Aorta (tissue), 5 donors: ENCODE measurements around the gene SMPD3. TPM values are rescaled to one million over a fixed set of nuclear protein-coding genes. Genes with fewer than 3 reads are reported as not detected.

Source experiments
- ATAC-seq: fragments of 200-7000 bp; cut with Tn5 transposase; one replicate; pipeline ENCODE4 v1.9.1; 2022; ENCODE audit warnings: moderate library complexity; ENCODE audit not compliant: low FRiP score
- DNase-seq, 2 donors: peaks; one replicate each; pipeline ENCODE4 v3.0.0-alpha.2; 2020
- H3K27ac ChIP-seq, 2 donors: one replicate each; pipeline ENCODE4 v1.5.1; 2013; ENCODE audit warnings: low read length in 2 of 2, mild to moderate bottlenecking in 2 of 2, moderate library complexity in 2 of 2, control low read depth in 1 of 2, inconsistent platforms in 1 of 2, low read depth in 1 of 2
- H3K27me3 ChIP-seq, 2 donors: one replicate each; pipeline ENCODE4 v1.6.1; 2013; ENCODE audit warnings: control low read depth in 1 of 2, low read length in 1 of 2, mild to moderate bottlenecking in 1 of 2, moderate library complexity in 1 of 2; ENCODE audit not compliant: insufficient read depth in 2 of 2, control insufficient read depth in 1 of 2
- H3K36me3 ChIP-seq, 2 donors: one replicate each; pipeline ENCODE4 v1.6.1; 2013; ENCODE audit warnings: control low read depth in 1 of 2, low read length in 1 of 2, mild to moderate bottlenecking in 1 of 2; ENCODE audit not compliant: insufficient read depth in 2 of 2, control insufficient read depth in 1 of 2
- H3K4me1 ChIP-seq, 2 donors: one replicate each; pipeline ENCODE4 v1.6.1; 2013; ENCODE audit warnings: low read length in 2 of 2, control low read depth in 1 of 2, mild to moderate bottlenecking in 1 of 2, moderate library complexity in 1 of 2; ENCODE audit not compliant: insufficient read depth in 2 of 2, control insufficient read depth in 1 of 2
- H3K4me3 ChIP-seq, 2 donors: one replicate each; pipeline ENCODE4 v1.5.1; 2013; ENCODE audit warnings: low read length in 2 of 2, control low read depth in 1 of 2, mild to moderate bottlenecking in 1 of 2
- H3K9me3 ChIP-seq: one replicate; pipeline ENCODE4 v1.6.1; 2013; ENCODE audit warnings: mild to moderate bottlenecking, low read length; ENCODE audit not compliant: control insufficient read depth
- WGBS, 2 donors: extraction: QIAGEN DNeasy Blood & Tissue Kit; methylation state at CpG; one replicate each; pipeline ENCODE4 v1.1.7; 2013; 5-methylcytosine and 5-hydroxymethylcytosine counted together
- intact Hi-C, 2 donors: fragments of 100-400 bp; cut with DNase I; formaldehyde crosslinking; loops; one replicate each; pipeline versions ENCODE4 v1.14.2 to v1.15.0; 2022
- polyA plus RNA-seq, 2 donors: library from polyadenylated mRNA; stranded (reverse); fragments of 200-250 nt; gene quantifications; one replicate each; pipeline ENCODE4 v1.2.3, GENCODE V29; 2013
- total RNA-seq, 2 donors: library from RNA; stranded (reverse); fragmentation: NEBNext Ultra II Directional; extraction: Animal tissue kit (Norgen Biotek cat#: 25700); gene quantifications; one replicate each; pipeline ENCODE4 v1.2.1, GENCODE V29; 2021
- donor health status: healthy with polysubstance abuse.
- donor health status: Bipolar disorder and iron deficiency.
- donor health status: DM: no; HTN: no; CAD: no.
- donor health status: DM: no; HTN: no; CAD: no.
- donor health status: DM: yes; HTN: yes; CAD: no.

SMPD3 gene
- total and polyA plus RNA-seq, 4 donors = 0.29 to 7.5 (median 1.1) TPM; not detected in 1

DNA sequence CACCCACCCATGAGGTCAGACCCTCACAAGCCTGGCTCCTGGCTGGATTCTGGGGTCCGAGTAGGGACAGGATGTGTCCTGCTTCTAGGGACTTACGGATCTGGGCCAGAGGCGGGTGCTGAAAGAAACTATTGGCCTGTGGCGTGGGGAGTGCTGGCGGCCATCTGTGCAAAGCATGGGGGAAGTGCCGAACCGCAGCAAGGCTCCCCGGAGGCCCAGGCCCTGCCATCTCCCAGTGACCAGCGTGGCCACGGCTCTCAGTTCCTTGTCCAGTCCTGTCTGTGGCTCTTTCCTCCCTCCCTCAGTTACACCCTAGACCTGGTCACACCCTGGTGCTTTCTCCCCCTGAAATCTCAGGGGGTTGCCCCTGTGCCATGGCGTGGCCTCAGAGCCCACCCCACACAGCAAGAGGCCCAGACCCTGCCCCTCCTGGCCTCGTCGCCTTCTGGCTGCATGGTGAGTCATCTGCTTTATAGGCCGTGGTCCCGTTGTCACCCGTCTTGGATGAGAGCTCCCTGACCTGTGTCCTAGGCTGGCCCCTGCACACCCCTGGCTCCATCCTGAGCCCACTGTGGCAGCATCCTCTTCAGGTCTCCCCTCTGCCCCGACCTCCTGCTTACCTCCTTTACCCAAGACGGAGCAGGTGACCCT, 83.0 kb downstream of the SMPD3 start:
- Histone ChIP-seq H3K27me3 (no peaks in the 10 kb centered on the region), H3K27ac (no peak overlapping the region), H3K9me3 (no peaks in the 10 kb centered on the region), H3K36me3 (no peaks in the 10 kb centered on the region), H3K4me1 (no peaks in the 10 kb centered on the region), H3K4me3 (no peak overlapping the region)
- intact Hi-C loops = no loop called here
- DNase-seq (peak in 1 of 2 donors; percentile 77), ATAC-seq (no peak)
- 34 to 36% methylated on average over 18 of the region's 18 CpGs for WGBS, 2 donors

DNA sequence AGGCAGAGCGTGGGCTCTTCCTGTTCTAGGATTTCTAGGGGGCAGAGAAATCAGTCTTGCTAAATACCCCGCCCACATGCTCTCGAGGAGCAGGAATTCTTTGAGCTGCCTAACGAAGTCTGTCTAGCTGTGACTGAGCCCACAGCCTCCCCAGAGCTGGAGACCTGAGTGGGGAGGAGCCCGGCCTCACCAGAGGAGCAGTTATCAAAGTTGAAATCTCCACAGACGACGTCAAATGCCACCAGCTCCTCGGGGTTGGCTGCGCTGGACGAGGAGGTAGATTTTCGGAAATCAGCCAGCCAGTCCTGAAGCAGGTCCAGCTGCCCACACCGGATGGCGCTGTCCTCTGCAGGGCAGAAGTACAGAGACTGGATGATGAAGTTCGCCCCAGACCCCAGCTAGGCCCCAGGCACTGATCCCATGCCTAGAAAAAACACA, 83.7 kb downstream of the SMPD3 start:
- ATAC-seq (no peak), DNase-seq (no peak)
- Histone ChIP-seq H3K4me3 (no peak overlapping the region), H3K4me1 (no peaks in the 10 kb centered on the region), H3K36me3 (no peaks in the 10 kb centered on the region), H3K9me3 (no peaks in the 10 kb centered on the region), H3K27me3 (no peaks in the 10 kb centered on the region), H3K27ac (no peak overlapping the region)
- 37 to 42% methylated on average over 14 of the region's 14 CpGs for WGBS, 2 donors
- intact Hi-C loops = no loop called here

DNA sequence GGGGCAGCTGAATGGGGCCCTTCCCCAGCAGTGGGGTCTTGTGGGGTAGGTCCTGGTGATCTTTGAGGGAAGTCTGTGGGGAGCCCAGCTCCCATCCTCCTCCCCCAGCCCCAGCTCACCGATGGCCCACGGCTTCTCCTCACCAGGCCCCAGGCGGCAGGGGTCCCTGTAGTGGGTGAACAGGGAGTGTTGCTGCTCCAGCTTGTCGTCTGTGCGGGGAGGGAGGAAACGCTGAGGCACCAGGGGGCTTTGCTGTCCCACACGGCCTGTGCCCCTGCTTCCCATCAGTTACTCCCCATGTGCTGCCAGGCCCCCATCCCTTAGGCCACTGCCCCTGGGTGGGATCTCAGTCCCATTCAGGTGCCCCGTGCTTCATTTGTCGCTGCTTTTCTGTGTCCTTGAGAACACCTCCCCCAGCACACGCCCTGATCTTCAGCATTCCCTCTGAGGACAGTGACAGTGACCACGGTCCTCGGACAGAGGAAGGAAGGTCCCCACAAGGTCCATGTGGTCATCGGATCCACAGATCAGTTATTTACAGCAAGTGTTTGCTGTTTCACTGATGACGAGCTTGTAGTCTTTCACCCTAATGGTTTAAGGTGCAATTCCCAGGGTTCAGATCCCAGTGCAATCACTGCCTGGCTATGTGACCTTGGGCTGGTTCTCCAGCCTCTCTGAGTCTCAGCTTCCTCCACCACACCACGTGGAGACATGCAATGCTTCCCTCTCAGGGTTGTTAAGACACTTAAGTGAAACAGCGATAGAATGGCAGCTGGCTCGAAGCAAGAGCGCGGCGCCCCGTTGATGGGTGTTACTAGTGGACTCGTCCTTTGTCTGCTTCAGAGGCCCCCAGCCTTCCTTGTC, 84.4 kb downstream of the SMPD3 start:
- Histone ChIP-seq H3K9me3 (no peaks in the 10 kb centered on the region), H3K4me1 (no peaks in the 10 kb centered on the region), H3K36me3 (no peaks in the 10 kb centered on the region), H3K4me3 (no peak overlapping the region), H3K27ac (no peak overlapping the region), H3K27me3 (no peaks in the 10 kb centered on the region)
- intact Hi-C loops = no loop called here
- ATAC-seq (no peak), DNase-seq (no peak)
- WGBS, 2 donors = 63 to 70% methylated on average over 18 to 22 of the region's 22 CpGs

- no peak overlapping the region for H3K4me3 ChIP-seq
- no peak for ATAC-seq
- DNase-seq = no peak
- H3K4me1 ChIP-seq = no peaks in the 10 kb centered on the region
- WGBS, 2 donors = 65% methylated on average over 18 of the region's 18 CpGs
- H3K27ac ChIP-seq = no peak overlapping the region
- no peaks in the 10 kb centered on the region for H3K36me3 ChIP-seq
- H3K27me3 ChIP-seq = no peaks in the 10 kb centered on the region
- intact Hi-C loops = no loop called here
- no peaks in the 10 kb centered on the region for H3K9me3 ChIP-seq
Observed at GRCh38 chr16:68362947-68363657, 85.2 kb downstream of the SMPD3 start.

GRCh38 chr16:68362262-68362913, 85.9 kb downstream of the SMPD3 start:
- H3K4me1 ChIP-seq = no peaks in the 10 kb centered on the region
- no peak overlapping the region for H3K27ac ChIP-seq
- H3K9me3 ChIP-seq = no peaks in the 10 kb centered on the region
- DNase-seq (no peak), ATAC-seq (no peak)
- WGBS, 2 donors = 49% methylated on average over 8 of the region's 8 CpGs
- H3K27me3 ChIP-seq = no peaks in the 10 kb centered on the region
- H3K36me3 ChIP-seq = peaks cover 0 to 5% of the 10 kb centered on the region in 2 donors
- no peak overlapping the region for H3K4me3 ChIP-seq
- intact Hi-C loops = no loop called here

DNA sequence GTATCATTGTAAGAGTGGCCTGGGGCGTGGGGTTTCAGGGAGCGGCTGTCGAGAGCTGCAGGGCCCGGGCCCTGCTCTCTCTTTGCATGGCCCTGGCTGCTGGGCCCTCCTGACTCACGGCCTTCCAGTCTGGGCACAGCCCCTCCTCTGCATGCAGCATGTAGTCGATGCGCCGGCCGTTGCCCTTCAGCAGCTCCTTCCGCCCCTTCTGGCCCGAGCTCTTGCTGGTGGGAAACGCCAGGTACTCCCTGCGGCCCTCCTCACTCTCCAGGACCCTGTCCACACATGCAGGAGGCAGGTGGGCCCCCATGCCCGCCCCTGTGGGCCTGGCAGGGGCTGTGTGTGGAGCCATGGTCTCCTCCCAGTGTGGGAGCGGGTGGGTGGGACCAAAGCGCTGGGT, 86.8 kb downstream of the SMPD3 start:
- no peak overlapping the region for H3K4me3 ChIP-seq
- DNase-seq (no peak), ATAC-seq (no peak)
- 55 to 57% methylated on average over 15 to 16 of the region's 16 CpGs for whole genome bisulfite sequencing, 2 donors
- H3K27ac ChIP-seq = no peak overlapping the region
- intact Hi-C loops = no loop called here
- no peaks in the 10 kb centered on the region for H3K27me3 ChIP-seq
- H3K9me3 ChIP-seq = no peaks in the 10 kb centered on the region
- H3K4me1 ChIP-seq = no peaks in the 10 kb centered on the region
- peaks cover 0 to 5% of the 10 kb centered on the region in 2 donors for H3K36me3 ChIP-seq

GRCh38 chr16:68360956-68361355, 87.4 kb downstream of the SMPD3 start:
- ATAC-seq (no peak), DNase-seq (no peak)
- intact Hi-C loops = no loop called here
- Histone ChIP-seq H3K9me3 (no peaks in the 10 kb centered on the region), H3K36me3 (peaks cover 0 to 7% of the 10 kb centered on the region in 2 donors), H3K4me1 (no peaks in the 10 kb centered on the region), H3K27me3 (no peaks in the 10 kb centered on the region), H3K4me3 (no peak overlapping the region), H3K27ac (no peak overlapping the region)
- WGBS, 2 donors = 81 to 82% methylated on average over 14 of the region's 14 CpGs

- H3K4me3 ChIP-seq = no peak overlapping the region
- no peaks in the 10 kb centered on the region for H3K4me1 ChIP-seq
- ATAC-seq (no peak), DNase-seq (no peak)
- no peaks in the 10 kb centered on the region for H3K27me3 ChIP-seq
- 89 to 90% methylated on average over 18 of the region's 18 CpGs for WGBS, 2 donors
- H3K9me3 ChIP-seq = no peaks in the 10 kb centered on the region
- peaks cover 0 to 7% of the 10 kb centered on the region in 2 donors for H3K36me3 ChIP-seq
- intact Hi-C loops = no loop called here
- H3K27ac ChIP-seq = no peak overlapping the region
Observed at GRCh38 chr16:68360547-68360946, 87.8 kb downstream of the SMPD3 start.
